C1 segment of cervical spinal cord (tissue), 14 donors: Measurements from ENCODE around the gene MELTF.

Experiments
- DNase-seq, 14 donors: peaks; one replicate each; lab custom pipeline; 2025; lab: John Stamatoyannopoulos, UW

MELTF gene

GRCh38 chr3:196969134-196969659, 60.4 kb downstream of the MELTF start:
- DNase-seq, result peak in 3 of 14 donors; percentile 23 to 24 (median 23)

GRCh38 chr3:196968233-196969133, 61.1 kb downstream of the MELTF start, which contains the start of gene PIGZ:
PIGZ (minus strand) TSS chr3:196968833; CDS start chr3:196952031, 16,802 bp downstream.
- DNase-seq, result peak in 5 of 14 donors; percentile 13 to 61 (median 40)

GRCh38 chr3:196967412-196968232, 62.0 kb downstream of the MELTF start:
- peak in 1 of 14 donors; percentile 15 for DNase-seq

GRCh38 chr3:196966526-196967401, 62.9 kb downstream of the MELTF start:
- peak in 3 of 14 donors; percentile 6 to 24 (median 15) for DNase-seq

- DNase-seq, result no peak
Measured at GRCh38 chr3:196965804-196966173, 63.8 kb downstream of the MELTF start.

GRCh38 chr3:196965112-196965803, 64.4 kb downstream of the MELTF start:
- DNase-seq, result no peak

- no peak for DNase-seq
Measured at GRCh38 chr3:196963631-196963953, 66.0 kb downstream of the MELTF start.

GRCh38 chr3:196962930-196963630, 66.5 kb downstream of the MELTF start:
- no peak for DNase-seq

- no peak for DNase-seq
Measured at GRCh38 chr3:196962108-196962929, 67.3 kb downstream of the MELTF start.

- DNase-seq, result no peak
Measured at GRCh38 chr3:196954832-196955231, 74.8 kb downstream of the MELTF start.
